ENCODE data around the gene NKAIN1. TPM values are rescaled to one million over a fixed set of nuclear protein-coding genes. Genes with fewer than 3 reads are reported as not detected.

Gene NKAIN1
- total and polyA plus RNA-seq, 2 of the 13 experiments (the other 11 are each of a cell fraction or from before 2014, with no cell fraction given) = 0.29 to 0.40 TPM

DNA sequence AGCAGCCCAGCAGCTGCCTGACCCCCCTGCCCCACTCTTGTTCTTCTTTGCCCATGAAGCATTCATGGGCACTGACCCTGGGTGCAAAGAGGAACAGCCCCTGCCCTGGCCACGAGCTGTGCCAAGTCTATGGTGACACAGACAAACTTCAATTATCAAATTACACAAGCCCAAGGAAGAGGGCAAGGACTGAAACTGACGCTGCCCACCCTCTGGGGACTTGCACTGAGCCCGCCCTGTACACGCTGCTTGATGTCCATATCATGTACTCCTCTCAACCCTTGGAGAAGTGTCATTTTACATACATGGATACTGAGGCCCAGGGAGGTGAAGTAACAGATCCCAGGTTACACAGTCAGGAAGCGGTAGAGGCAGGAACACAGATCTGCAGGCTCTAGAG, 32.1 kb downstream of the NKAIN1 start:
- no peaks in the 10 kb centered on the region for H3K36me3 ChIP-seq (replicated peaks in 1 of 2; ENCODE audit: control insufficient read depth in 1 of 2, insufficient read depth in 2 of 2, low read length in 2 of 2)
- CTCF ChIA-PET (ENCODE audit: low intra/inter-chr PET ratio, low total read pairs) = no interaction called here
- H3K9ac ChIP-seq (ENCODE audit: insufficient read depth, low read depth, low read length) = no peak overlapping the region
- ATAC-seq (no peak), DNase-seq (ENCODE audit: low spot score) (no peak), FAIRE-seq (no peak)
- H3K9me3 ChIP-seq (ENCODE audit: low read length) = no peaks in the 10 kb centered on the region
- in situ Hi-C loops (cut with HindIII; ENCODE audit: extremely low pct_ligation_motif_present, low pct_unique_long_range_greater_than_20kb) = no loop called here
- peaks cover 0 to 1% of the 10 kb centered on the region in 2 experiments; a peak in 2 of 5 replicates for H3K27me3 ChIP-seq (ENCODE audit: control insufficient read depth in 1 of 2, insufficient read depth in 2 of 2, low read length in 2 of 2)
- intact Hi-C loops (cut with micrococcal nuclease; ENCODE audit: unreplicated experiment) = no loop called here
- POLR2A ChIA-PET = no interaction called here
- H3K27ac ChIP-seq (ENCODE audit: extremely low read length, insufficient read depth, low read length) = no peak overlapping the region
- H3K79me2 ChIP-seq (ENCODE audit: insufficient read depth, low read length) = no peaks in the 10 kb centered on the region
- H4K20me1 ChIP-seq (ENCODE audit: insufficient read depth, low read length) = no peaks in the 10 kb centered on the region
- 54% methylated on average over 4 of the region's 5 CpGs for WGBS (ENCODE audit: low lambda C conversion rate)
- H3K4me1 ChIP-seq (ENCODE audit: insufficient read depth, low read length) = peaks cover 13% of the 10 kb centered on the region
- no peak overlapping the region for H3K4me3 ChIP-seq (replicated peaks in 1 of 3; ENCODE audit: insufficient read depth in 1 of 3, low read depth in 2 of 3, low read length in 3 of 3)
- no TSS peak for BruUV-seq (replicated peaks)
- TF ChIP-seq SRSF9 (IDR thresholded peaks at IDR 0.05; ENCODE audit: borderline replicate concordance, insufficient read depth, low read depth, low read length, poor library complexity, severe bottlenecking) (no peak), ZNF383 (CRISPR knock-in tag; IDR thresholded peaks at IDR 0.05; ENCODE audit: borderline replicate concordance) (no peak), TBX3 (IDR thresholded peaks at IDR 0.05; ENCODE audit: borderline replicate concordance) (no peak), PHF8 (CRISPR knock-in tag; IDR thresholded peaks at IDR 0.05) (no peak), BRF2 (CRISPR knock-in tag; IDR thresholded peaks at IDR 0.05) (no peak), ZNF280B (CRISPR knock-in tag; IDR thresholded peaks at IDR 0.05; ENCODE audit: borderline replicate concordance) (no peak), ZFP37 (CRISPR knock-in tag; IDR thresholded peaks at IDR 0.05; ENCODE audit: borderline replicate concordance) (no peak), ZBTB7B (CRISPR knock-in tag; IDR thresholded peaks at IDR 0.05) (no peak), MLX (CRISPR knock-in tag; IDR thresholded peaks at IDR 0.05) (no peak), ZNF451 (CRISPR knock-in tag; IDR thresholded peaks at IDR 0.05) (no peak)
- TF ChIP-seq, protein P1, sequence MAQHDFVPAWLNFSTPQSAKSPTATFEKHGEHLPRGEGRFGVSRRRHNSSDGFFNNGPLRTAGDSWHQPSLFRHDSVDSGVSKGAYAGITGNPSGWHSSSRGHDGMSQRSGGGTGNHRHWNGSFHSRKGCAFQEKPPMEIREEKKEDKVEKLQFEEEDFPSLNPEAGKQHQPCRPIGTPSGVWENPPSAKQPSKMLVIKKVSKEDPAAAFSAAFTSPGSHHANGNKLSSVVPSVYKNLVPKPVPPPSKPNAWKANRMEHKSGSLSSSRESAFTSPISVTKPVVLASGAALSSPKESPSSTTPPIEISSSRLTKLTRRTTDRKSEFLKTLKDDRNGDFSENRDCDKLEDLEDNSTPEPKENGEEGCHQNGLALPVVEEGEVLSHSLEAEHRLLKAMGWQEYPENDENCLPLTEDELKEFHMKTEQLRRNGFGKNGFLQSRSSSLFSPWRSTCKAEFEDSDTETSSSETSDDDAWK (CRISPR knock-in tag; IDR thresholded peaks at IDR 0.05) = no peak
- TF ChIP-seq, protein P2, sequence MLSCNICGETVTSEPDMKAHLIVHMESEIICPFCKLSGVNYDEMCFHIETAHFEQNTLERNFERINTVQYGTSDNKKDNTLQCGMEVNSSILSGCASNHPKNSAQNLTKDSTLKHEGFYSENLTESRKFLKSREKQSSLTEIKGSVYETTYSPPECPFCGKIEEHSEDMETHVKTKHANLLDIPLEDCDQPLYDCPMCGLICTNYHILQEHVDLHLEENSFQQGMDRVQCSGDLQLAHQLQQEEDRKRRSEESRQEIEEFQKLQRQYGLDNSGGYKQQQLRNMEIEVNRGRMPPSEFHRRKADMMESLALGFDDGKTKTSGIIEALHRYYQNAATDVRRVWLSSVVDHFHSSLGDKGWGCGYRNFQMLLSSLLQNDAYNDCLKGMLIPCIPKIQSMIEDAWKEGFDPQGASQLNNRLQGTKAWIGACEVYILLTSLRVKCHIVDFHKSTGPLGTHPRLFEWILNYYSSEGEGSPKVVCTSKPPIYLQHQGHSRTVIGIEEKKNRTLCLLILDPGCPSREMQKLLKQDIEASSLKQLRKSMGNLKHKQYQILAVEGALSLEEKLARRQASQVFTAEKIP (CRISPR knock-in tag; IDR thresholded peaks at IDR 0.05; ENCODE audit: borderline replicate concordance) = no peak
- H3K4me2 ChIP-seq (ENCODE audit: low read depth, low read length) = no peak overlapping the region
- no peak overlapping the region for H2AFZ ChIP-seq (ENCODE audit: low read length)

Data from HepG2 (cell line).